SK-N-SH (cell line): Measurements from ENCODE around the gene IQCK. TPM values are rescaled to one million over a fixed set of nuclear protein-coding genes. Genes with fewer than 3 reads are reported as not detected.

ENCODE experiments used
- CTCF ChIA-PET: fragments of 300-600, 350-600 bp; formaldehyde crosslinking; extraction: SDS; loops from one replicate; lab custom pipeline; 2021; lab: Yijun Ruan, JAX
- POLR2A ChIA-PET: fragments of 350-600 bp; sonication (Branson Sonifier 250); formaldehyde crosslinking; extraction: SDS; loops from one replicate; lab custom pipeline; 2020; ENCODE audit warnings: antibody characterized with exemption, inconsistent platforms; lab: Yijun Ruan, JAX
- DNase-seq: peaks from one replicate; pipeline ENCODE4 v3.0.0; 2012
- H2AFZ ChIP-seq: fragments of 200-600 bp; sonication (generic); 2 replicates; pipeline ENCODE4 v1.8.1; 2016; ENCODE audit warnings: antibody characterized with exemption, mild to moderate bottlenecking, low read depth
- H3F3A ChIP-seq: fragments of 200-600 bp; sonication (generic); replicated peaks from 2 replicates; pipeline ENCODE3; 2016; ENCODE audit warnings: antibody characterized with exemption, mild to moderate bottlenecking; ENCODE audit not compliant: insufficient read depth
- H3K27ac ChIP-seq, 2 experiments: fragments of 200-500 bp in 1 of 2; fragments of 200-600 bp in 1 of 2; sonication (Bioruptor generic) in 1 of 2; sonication (generic), shearing (Covaris generic) in 1 of 2; 2 replicates each; pipeline versions ENCODE4 v1.5.1 to v1.6.1; 2014 to 2016; ENCODE audit warnings: low read depth in 2 of 2, inconsistent platforms in 1 of 2, low read length in 1 of 2, mild to moderate bottlenecking in 1 of 2, mixed read lengths in 1 of 2
- H3K27me3 ChIP-seq: fragments of 200-600 bp; sonication (generic), shearing (Covaris generic); 2 replicates; pipeline ENCODE4 v1.6.1; 2016; ENCODE audit warnings: mixed run types; ENCODE audit not compliant: insufficient read depth
- H3K36me3 ChIP-seq, 2 experiments: fragments of 200-500 bp in 1 of 2; fragments of 200-600 bp in 1 of 2; sonication (Bioruptor generic) in 1 of 2; sonication (generic) in 1 of 2; replicated peaks in 1 of 2; 2 replicates each; pipeline versions ENCODE3 to v1.5.1; 2014 to 2016; ENCODE audit warnings: low read length in 1 of 2, mild to moderate bottlenecking in 1 of 2; ENCODE audit not compliant: insufficient read depth in 2 of 2, control insufficient read depth in 1 of 2
- H3K4me1 ChIP-seq, 2 experiments: fragments of 200-500 bp in 1 of 2; fragments of 200-600 bp in 1 of 2; sonication (Bioruptor generic) in 1 of 2; sonication (generic), shearing (Covaris generic) in 1 of 2; 2 replicates each; pipeline versions ENCODE4 v1.5.1 to v1.6.1; 2014 to 2016; ENCODE audit warnings: low read depth in 1 of 2, low read length in 1 of 2, mixed run types in 1 of 2; ENCODE audit not compliant: insufficient read depth in 2 of 2, control insufficient read depth in 1 of 2
- H3K4me2 ChIP-seq: fragments of 200-600 bp; sonication (generic), shearing (Covaris generic); 2 replicates; pipeline ENCODE4 v1.6.1; 2017; ENCODE audit warnings: mixed run types
- H3K4me3 ChIP-seq, 2 experiments: fragments of 200-500 bp in 1 of 2; fragments of 200-600 bp in 1 of 2; sonication (Bioruptor generic) in 1 of 2; sonication (generic), shearing (Covaris generic) in 1 of 2; 2 replicates each; pipeline versions ENCODE4 v1.5.1 to v1.8.1; 2014 to 2016; ENCODE audit warnings: low read depth in 2 of 2, inconsistent platforms in 1 of 2, low read length in 1 of 2, mild to moderate bottlenecking in 1 of 2, mixed read lengths in 1 of 2, moderate library complexity in 1 of 2
- H3K79me2 ChIP-seq: fragments of 200-600 bp; sonication (generic); 2 replicates; pipeline ENCODE4 v1.8.1; 2017; ENCODE audit warnings: mild to moderate bottlenecking; ENCODE audit not compliant: insufficient read depth
- H3K9ac ChIP-seq: fragments of 200-600 bp; sonication (generic); 2 replicates; pipeline ENCODE4 v1.6.1; 2017; ENCODE audit warnings: mixed run types
- H3K9me2 ChIP-seq: fragments of 200-600 bp; sonication (generic); 2 replicates; pipeline ENCODE4 v1.6.1; 2017; ENCODE audit warnings: mixed run types
- H3K9me3 ChIP-seq: fragments of 200-600 bp; sonication (generic); 2 replicates; pipeline ENCODE4 v1.6.1; 2017; ENCODE audit warnings: mixed run types, mild to moderate bottlenecking, moderate library complexity
- H4K20me1 ChIP-seq: fragments of 200-600 bp; sonication (generic); 2 replicates; pipeline ENCODE4 v1.6.1; 2017; ENCODE audit warnings: mild to moderate bottlenecking, mixed run types; ENCODE audit not compliant: insufficient read depth
- CHD2 ChIP-seq: fragments of 150-350 bp; IDR thresholded peaks from 2 replicates; pipeline ENCODE4 v1.6.1; 2018; ENCODE audit warnings: low read length; ENCODE audit not compliant: partially characterized antibody
- CTCF ChIP-seq: fragments of 200-600 bp; sonication (generic); IDR thresholded peaks from 2 replicates; pipeline ENCODE4 v1.6.1; 2017; ENCODE audit warnings: antibody characterized with exemption, mild to moderate bottlenecking, moderate library complexity
- ELF1 ChIP-seq: IDR thresholded peaks from 2 replicates; pipeline ENCODE4 v1.4.0; 2012
- EP300 ChIP-seq, 2 experiments: IDR thresholded peaks; 2 replicates each; pipeline versions ENCODE4 v1.4.0 to v1.6.1; 2012; ENCODE audit warnings: borderline replicate concordance in 1 of 2, low read depth in 1 of 2, low read length in 1 of 2
- FOSL2 ChIP-seq: IDR thresholded peaks from 2 replicates; pipeline ENCODE4 v1.4.0; 2012; ENCODE audit warnings: low read depth, mild to moderate bottlenecking, moderate library complexity, borderline replicate concordance
- FOXM1 ChIP-seq: IDR thresholded peaks from 2 replicates; pipeline ENCODE4 v1.4.0; 2012; ENCODE audit warnings: low read depth, mild to moderate bottlenecking
- GABPA ChIP-seq: IDR thresholded peaks from 2 replicates; pipeline ENCODE4 v1.4.0; 2012; ENCODE audit warnings: low read depth, mild to moderate bottlenecking
- GATA2 ChIP-seq: sonication (generic); formaldehyde crosslinking; IDR thresholded peaks from 2 replicates; pipeline ENCODE4 v1.5.0; 2020; ENCODE audit warnings: mild to moderate bottlenecking, missing genetic modification reagents
- NFIC ChIP-seq: IDR thresholded peaks from 2 replicates; pipeline ENCODE4 v1.4.0; 2012; ENCODE audit warnings: borderline replicate concordance
- NRF1 ChIP-seq: IDR thresholded peaks from 2 replicates; pipeline ENCODE4 v1.6.1; 2012; ENCODE audit warnings: low read depth, mild to moderate bottlenecking, low read length
- POLR2AphosphoS5 ChIP-seq: IDR thresholded peaks from 2 replicates; pipeline ENCODE4 v1.6.1; 2012; ENCODE audit warnings: low read depth, low read length
- RCOR1 ChIP-seq: fragments of 150-350 bp; IDR thresholded peaks from 2 replicates; pipeline ENCODE4 v1.6.1; 2017; ENCODE audit warnings: antibody characterized with exemption, low read length
- RXRA ChIP-seq: IDR thresholded peaks from 2 replicates; pipeline ENCODE4 v1.4.0; 2012; ENCODE audit warnings: low read depth, mild to moderate bottlenecking, borderline replicate concordance
- SIN3A ChIP-seq: IDR thresholded peaks from 2 replicates; pipeline ENCODE4 v1.6.1; 2012; ENCODE audit warnings: low read depth, mild to moderate bottlenecking, low read length, moderate library complexity, borderline replicate concordance
- SMC3 ChIP-seq: IDR thresholded peaks from 2 replicates; pipeline ENCODE4 v1.6.1; 2012; ENCODE audit warnings: low read depth, low read length, improper control_type of control experiment
- TEAD4 ChIP-seq: IDR thresholded peaks from 2 replicates; pipeline ENCODE4 v1.4.0; 2012; ENCODE audit warnings: mild to moderate bottlenecking, borderline replicate concordance; ENCODE audit not compliant: insufficient read depth
- WGBS: methylation state at CpG from one replicate; pipeline ENCODE4 v1.1.6; 2017; ENCODE audit warnings: low lambda C conversion rate; 5-methylcytosine and 5-hydroxymethylcytosine counted together
- polyA plus RNA-seq, 3 experiments: library from polyadenylated mRNA; depleted of rRNA; stranded (reverse); fragments of >200 nt; gene quantifications; 2 replicates each; pipeline ENCODE4 v1.2.3, GENCODE V29; 2012
- TF ChIP-seq, protein P1 (sequence below): IDR thresholded peaks from 2 replicates; pipeline ENCODE4 v1.4.0; 2012; ENCODE audit warnings: low read depth
- TF ChIP-seq, protein P2 (sequence below): fragments of 150-350 bp; IDR thresholded peaks from 2 replicates; pipeline ENCODE4 v1.6.1; 2017; ENCODE audit warnings: antibody characterized with exemption, low read length, low read depth, borderline replicate concordance
- TF ChIP-seq, protein P3 (sequence below): IDR thresholded peaks from 2 replicates; pipeline ENCODE4; 2012

The IQCK gene
- polyA plus RNA-seq, 1 of the 3 experiments (the other 2 are of a cell fraction), result 7.3 TPM

- H3K4me2 ChIP-seq, result no peak overlapping the region
- no peaks in the 10 kb centered on the region for H3K79me2 ChIP-seq
- H3K36me3 ChIP-seq, result no peaks in the 10 kb centered on the region
- H3F3A ChIP-seq, result no peaks in the 10 kb centered on the region
- 91% methylated on average over 4 of the region's 4 CpGs for WGBS
- no peak overlapping the region for H3K27ac ChIP-seq
- H3K9me2 ChIP-seq, result no peaks in the 10 kb centered on the region
- no peaks in the 10 kb centered on the region for H3K27me3 ChIP-seq
- no peaks in the 10 kb centered on the region for H3K9me3 ChIP-seq
- no peak overlapping the region; a peak in 1 of 4 replicates for H3K4me3 ChIP-seq
- H3K9ac ChIP-seq, result no peak overlapping the region
- DNase-seq, result no peak
- TF ChIP-seq, protein P1, sequence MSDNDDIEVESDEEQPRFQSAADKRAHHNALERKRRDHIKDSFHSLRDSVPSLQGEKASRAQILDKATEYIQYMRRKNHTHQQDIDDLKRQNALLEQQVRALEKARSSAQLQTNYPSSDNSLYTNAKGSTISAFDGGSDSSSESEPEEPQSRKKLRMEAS, result no peak
- TF ChIP-seq FOXM1 (no peak), EP300 (IDR thresholded peaks at IDR 0.05; ENCODE audit: borderline replicate concordance in 1 of 2, low read depth in 1 of 2, low read length in 1 of 2) (no peak), SIN3A (no peak), TEAD4 (no peak), POLR2AphosphoS5 (no peak), CHD2 (no peak), NRF1 (no peak), FOSL2 (no peak), RCOR1 (no peak), NFIC (no peak), GATA2 (CRISPR knock-in tag) (no peak), RXRA (no peak), SMC3 (no peak), CTCF (no peak), GABPA (no peak), ELF1 (no peak)
- TF ChIP-seq, protein P2, sequence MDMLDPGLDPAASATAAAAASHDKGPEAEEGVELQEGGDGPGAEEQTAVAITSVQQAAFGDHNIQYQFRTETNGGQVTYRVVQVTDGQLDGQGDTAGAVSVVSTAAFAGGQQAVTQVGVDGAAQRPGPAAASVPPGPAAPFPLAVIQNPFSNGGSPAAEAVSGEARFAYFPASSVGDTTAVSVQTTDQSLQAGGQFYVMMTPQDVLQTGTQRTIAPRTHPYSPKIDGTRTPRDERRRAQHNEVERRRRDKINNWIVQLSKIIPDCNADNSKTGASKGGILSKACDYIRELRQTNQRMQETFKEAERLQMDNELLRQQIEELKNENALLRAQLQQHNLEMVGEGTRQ, result no peak
- TF ChIP-seq, protein P3, sequence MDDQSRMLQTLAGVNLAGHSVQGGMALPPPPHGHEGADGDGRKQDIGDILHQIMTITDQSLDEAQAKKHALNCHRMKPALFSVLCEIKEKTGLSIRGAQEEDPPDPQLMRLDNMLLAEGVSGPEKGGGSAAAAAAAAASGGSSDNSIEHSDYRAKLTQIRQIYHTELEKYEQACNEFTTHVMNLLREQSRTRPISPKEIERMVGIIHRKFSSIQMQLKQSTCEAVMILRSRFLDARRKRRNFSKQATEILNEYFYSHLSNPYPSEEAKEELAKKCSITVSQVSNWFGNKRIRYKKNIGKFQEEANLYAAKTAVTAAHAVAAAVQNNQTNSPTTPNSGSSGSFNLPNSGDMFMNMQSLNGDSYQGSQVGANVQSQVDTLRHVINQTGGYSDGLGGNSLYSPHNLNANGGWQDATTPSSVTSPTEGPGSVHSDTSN, result no peak
- TF ChIP-seq, all 33 proteins: peak for 0
- Histone ChIP-seq H2AFZ (no peak overlapping the region), H4K20me1 (no peaks in the 10 kb centered on the region), H3K4me1 (no peaks in the 10 kb centered on the region)
- ChIA-PET CTCF (no interaction called here), POLR2A (interaction anchor here (0.6 kb wide), 1 partner anchor 8 kb away, joined by 3 read pairs; no protein-coding TSS in a partner anchor)
Observed at GRCh38 chr16:19805459-19806162, 87.5 kb downstream of the IQCK start.
